ENCODE data around the gene TAS2R5.
"Not testable (repeated sequence)": the region's sequence is repeated elsewhere in the genome, so short reads cannot be mapped to it uniquely, and the experiment has no call there.

TAS2R5 gene

DNA sequence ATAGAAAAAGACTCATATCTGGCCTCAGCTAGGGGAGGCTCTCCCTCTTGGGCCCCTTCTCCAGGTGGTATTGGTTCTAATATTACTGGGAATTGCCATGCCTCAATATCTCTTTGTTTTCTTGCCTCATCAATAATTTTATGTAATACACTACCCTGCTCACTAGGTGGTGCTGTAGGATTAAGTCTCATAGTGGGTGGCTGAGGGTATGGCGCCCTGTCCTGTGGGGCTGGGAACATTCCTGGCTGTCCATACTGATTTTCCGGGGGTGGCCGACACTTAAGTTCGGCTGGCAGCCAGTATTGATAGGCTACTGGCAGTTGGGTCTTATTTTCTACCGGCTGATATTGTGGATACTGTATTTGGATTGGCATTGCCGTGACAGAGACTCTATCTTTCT lies 35.1 kb upstream of the TAS2R5 start:
- DNase-seq: peak; percentile 16
- Histone ChIP-seq H3K27ac (no peak overlapping the region), H3K36me3 (peaks cover 34% of the 10 kb centered on the region)

DNA sequence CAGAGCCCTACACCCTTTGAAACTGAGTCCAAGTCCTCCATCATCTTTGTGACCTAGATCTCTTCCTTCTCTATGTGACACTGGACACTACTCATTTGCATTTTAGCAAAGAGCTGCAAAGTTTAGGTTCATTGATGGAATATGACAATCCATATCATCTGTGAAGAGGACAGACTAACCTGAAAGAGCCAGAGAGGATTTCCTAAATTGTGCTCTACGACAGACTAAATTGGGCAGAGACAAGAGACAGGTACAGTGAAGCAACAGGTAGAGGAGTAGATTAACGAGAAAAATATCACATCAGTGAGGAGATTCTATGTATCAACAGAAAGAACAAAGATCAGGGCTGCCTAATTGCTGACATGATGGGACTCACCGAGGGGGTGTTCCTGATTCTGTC lies 26.2 kb upstream of the TAS2R5 start, which contains the start of gene TAS2R3:
TSS of gene TAS2R3 (plus strand) at position 301 of the 400 bp plus-strand sequence. CDS start at position 363, 62 bp downstream.
- no peak within 1 kb of the TSS for H3K27ac ChIP-seq
- no peaks in the 10 kb centered on the region for H3K27me3 ChIP-seq (ENCODE audit: insufficient read depth, low read depth, severe bottlenecking)
- H3K9me3 ChIP-seq (ENCODE audit: severe bottlenecking): no peaks in the 10 kb centered on the region
- DNase-seq: no peak
- H3K36me3 ChIP-seq: peaks cover 13% of the 10 kb centered on the region; the same call in 1 of the 2 replicates
- TF ChIP-seq CTCF (IDR thresholded peaks at IDR 0.05; ENCODE audit: low read depth, low read length): no peak
- H3K4me3 ChIP-seq (ENCODE audit: low read depth, low read length): no peak within 1 kb of the TSS

More for the DNA sequence above, 35.1 kb upstream of the TAS2R5 start:
- peak; percentile 45 for TF ChIP-seq CTCF (IDR thresholded peaks at IDR 0.05; ENCODE audit: low read depth, low read length)
- Histone ChIP-seq H3K4me3 (ENCODE audit: low read depth, low read length) (no peak overlapping the region), H3K9me3 (ENCODE audit: severe bottlenecking) (no peaks in the 10 kb centered on the region), H3K27me3 (ENCODE audit: insufficient read depth, low read depth, severe bottlenecking) (no peaks in the 10 kb centered on the region)

DNA sequence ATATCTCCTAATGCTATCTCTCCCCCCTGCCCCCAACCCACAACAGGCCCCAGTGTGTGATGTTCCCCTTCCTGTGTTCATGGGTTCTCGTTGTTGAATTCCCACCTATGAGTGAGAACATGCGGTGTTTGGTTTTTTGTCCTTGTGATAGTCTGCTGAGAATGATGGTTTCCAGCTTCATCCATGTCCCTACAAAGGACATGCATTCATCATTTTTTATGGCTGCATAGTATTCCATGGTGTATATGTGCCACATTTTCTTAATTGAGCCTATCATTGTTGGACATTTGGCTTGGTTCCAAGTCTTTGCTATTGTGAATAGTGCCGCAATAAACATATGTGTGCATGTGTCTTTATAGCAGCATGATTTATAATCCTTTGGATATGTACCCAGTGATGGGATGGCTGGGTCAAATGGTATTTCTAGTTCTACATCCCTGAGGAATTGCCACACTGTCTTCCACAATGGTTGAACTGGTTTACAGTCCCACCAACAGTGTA lies 19.9 kb upstream of the TAS2R5 start:
- H3K27me3 ChIP-seq (ENCODE audit: insufficient read depth, low read depth, severe bottlenecking); H3K27ac ChIP-seq; DNase-seq; H3K9me3 ChIP-seq (ENCODE audit: severe bottlenecking); H3K36me3 ChIP-seq; H3K4me3 ChIP-seq (ENCODE audit: low read depth, low read length): not testable (repeated sequence)

GRCh38 chr7:141776374-141776773 lies 13.6 kb upstream of the TAS2R5 start, which contains the start of gene TAS2R4:
TAS2R4 (plus strand) TSS chr7:141776674; CDS start chr7:141778489, 1,815 bp downstream.
- no peak for DNase-seq
- H3K27ac ChIP-seq: no peak within 1 kb of the TSS
- H3K4me3 ChIP-seq (ENCODE audit: low read depth, low read length): no peak within 1 kb of the TSS
- H3K9me3 ChIP-seq (ENCODE audit: severe bottlenecking): no peaks in the 10 kb centered on the region
- TF ChIP-seq CTCF (IDR thresholded peaks at IDR 0.05; ENCODE audit: low read depth, low read length): no peak
- no peaks in the 10 kb centered on the region for H3K27me3 ChIP-seq (ENCODE audit: insufficient read depth, low read depth, severe bottlenecking)
- peaks cover 10% of the 10 kb centered on the region for H3K36me3 ChIP-seq

DNA sequence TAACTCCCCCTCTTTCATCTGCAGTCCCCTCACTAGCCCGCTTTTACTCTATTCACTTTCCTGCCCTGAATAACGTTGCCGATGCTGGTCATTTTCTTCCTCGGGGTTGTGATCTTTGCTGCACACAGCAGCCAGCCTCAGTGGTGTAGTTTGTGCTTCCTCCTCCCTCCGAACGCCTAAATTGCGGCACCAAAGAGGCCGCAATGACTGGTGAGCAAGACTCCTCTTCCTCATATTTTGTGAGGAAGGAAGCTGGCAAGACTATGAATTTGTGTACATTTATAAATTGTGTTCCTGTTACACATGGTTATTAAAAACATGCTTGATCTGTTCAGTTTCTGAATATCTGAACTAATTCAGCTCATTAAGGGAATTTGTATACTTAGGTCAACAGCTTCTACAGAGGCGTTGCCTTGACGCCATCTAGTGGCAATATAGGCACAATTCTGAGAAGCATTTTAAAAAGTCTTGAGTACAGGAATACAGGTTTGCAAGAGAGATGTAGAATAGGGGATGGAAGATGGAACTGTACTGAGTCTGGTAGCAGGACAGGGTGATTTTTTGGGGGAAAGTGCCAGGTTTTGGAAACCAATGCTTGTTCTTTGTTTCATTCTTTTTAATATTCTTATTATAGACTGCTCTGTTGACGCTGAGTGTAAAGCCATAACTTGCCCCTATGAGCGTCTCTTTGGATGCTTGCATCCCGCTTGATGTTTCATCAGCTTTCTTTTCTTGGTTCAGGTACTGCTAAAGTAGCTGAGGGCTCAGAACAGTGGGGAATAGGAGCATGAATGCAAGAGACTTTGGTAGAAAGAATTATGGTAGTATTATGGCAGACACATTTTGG lies 4.1 kb upstream of the TAS2R5 start:
- Histone ChIP-seq H3K27me3 (ENCODE audit: insufficient read depth, low read depth, severe bottlenecking) (no peaks in the 10 kb centered on the region), H3K9me3 (ENCODE audit: severe bottlenecking) (no peaks in the 10 kb centered on the region), H3K4me3 (ENCODE audit: low read depth, low read length) (no peak overlapping the region), H3K36me3 (no peaks in the 10 kb centered on the region; the same call in 1 of the 2 replicates), H3K27ac (no peak overlapping the region)
- peak; percentile 38 for DNase-seq
- peak; percentile 63 for TF ChIP-seq CTCF (IDR thresholded peaks at IDR 0.05; ENCODE audit: low read depth, low read length)

GRCh38 chr7:141788296-141788695 lies 1.7 kb upstream of the TAS2R5 start:
- no peak for DNase-seq
- no peak for TF ChIP-seq CTCF (IDR thresholded peaks at IDR 0.05; ENCODE audit: low read depth, low read length)

More at GRCh38 chr7:141788296-141788695, 1.7 kb upstream of the TAS2R5 start:
- Histone ChIP-seq H3K27ac (no peak overlapping the region), H3K27me3 (ENCODE audit: insufficient read depth, low read depth, severe bottlenecking) (no peaks in the 10 kb centered on the region), H3K9me3 (ENCODE audit: severe bottlenecking) (no peaks in the 10 kb centered on the region), H3K4me3 (ENCODE audit: low read depth, low read length) (no peak overlapping the region), H3K36me3 (no peaks in the 10 kb centered on the region)
